K562 (cell line): ENCODE measurements around the gene RSPH9. TPM values are rescaled to one million over a fixed set of nuclear protein-coding genes. Genes with fewer than 3 reads are reported as not detected.

Source experiments
- ATF4 ChIP-seq: fragments of 450-650 bp; formaldehyde crosslinking; IDR thresholded peaks from 2 replicates; pipeline ENCODE4 v1.4.0; 2022; ENCODE audit warnings: mild to moderate bottlenecking, moderate library complexity
- BCLAF1 ChIP-seq, 2 experiments: fragments of 450-650 bp in 1 of 2; IDR thresholded peaks; 2 replicates each; pipeline ENCODE4 v1.6.1; 2011 to 2017; ENCODE audit warnings: low read depth in 2 of 2, antibody characterized with exemption in 1 of 2, borderline replicate concordance in 1 of 2, low read length in 1 of 2, mild to moderate bottlenecking in 1 of 2, mixed read lengths in 1 of 2; ENCODE audit not compliant: control insufficient read depth in 1 of 2
- EGR1 ChIP-seq: fragments of 450-650 bp; conservative IDR thresholded peaks from 2 replicates; pipeline ENCODE4 v1.6.1; 2017; ENCODE audit warnings: mild to moderate bottlenecking
- ERF ChIP-seq: fragments of 450-650 bp; formaldehyde crosslinking; IDR thresholded peaks from 2 replicates; pipeline ENCODE4 v1.4.0; 2020; ENCODE audit warnings: mild to moderate bottlenecking, mixed read lengths
- NONO ChIP-seq, 2 experiments: fragments of 200-400 bp in 1 of 2; fragments of 450-650 bp in 1 of 2; formaldehyde crosslinking in 1 of 2; IDR thresholded peaks; 2 replicates each; pipeline ENCODE4 v1.6.1; 2017; ENCODE audit warnings: low read depth in 2 of 2, mild to moderate bottlenecking in 2 of 2, moderate library complexity in 2 of 2, low read length in 1 of 2
- RFX5 ChIP-seq: IDR thresholded peaks from 2 replicates; pipeline ENCODE4 v1.6.1; 2011; ENCODE audit warnings: low read depth, mild to moderate bottlenecking, improper control_type of control experiment, low read length
- TSHZ1 ChIP-seq: fragments of 250-450 bp; sonication (Bioruptor Pico); IDR thresholded peaks from 2 replicates; pipeline ENCODE4 v1.4.0; 2020; ENCODE audit warnings: mild to moderate bottlenecking, moderate library complexity
- VEZF1 ChIP-seq: fragments of 200-800 bp; sonication (Bioruptor generic); IDR thresholded peaks from 2 replicates; pipeline ENCODE4 v1.6.1; 2017; ENCODE audit warnings: missing genetic modification characterization, missing compliant biosample characterization
- ZNF143 ChIP-seq: sonication (generic); formaldehyde crosslinking; IDR thresholded peaks from 2 replicates; pipeline ENCODE4 v1.9.0; 2022; ENCODE audit warnings: mild to moderate bottlenecking, missing genetic modification reagents
- ZNF175 ChIP-seq: fragments of 200-800 bp; sonication (Bioruptor generic); IDR thresholded peaks from 2 replicates; pipeline ENCODE4 v1.6.1; 2016; ENCODE audit warnings: low read depth, mild to moderate bottlenecking, missing genetic modification characterization, missing compliant biosample characterization
- ZNF639 ChIP-seq, 2 experiments: fragments of 200-800 bp in 1 of 2; sonication (Bioruptor generic) in 1 of 2; sonication (generic) in 1 of 2; formaldehyde crosslinking in 1 of 2; IDR thresholded peaks in 1 of 2; conservative IDR thresholded peaks in 1 of 2; 2 replicates each; pipeline versions ENCODE4 v1.5.0 to v1.6.1; 2016 to 2020; ENCODE audit warnings: missing compliant biosample characterization in 1 of 2, missing genetic modification characterization in 1 of 2, missing genetic modification reagents in 1 of 2
- ZNF740 ChIP-seq, 3 experiments: fragments of 200-800 bp in 1 of 3; sonication (Bioruptor generic) in 1 of 3; sonication (generic) in 1 of 3; formaldehyde crosslinking in 1 of 3; IDR thresholded peaks; 2 replicates each; pipeline versions ENCODE4 v1.6.1 to v1.8.0; 2016 to 2022; ENCODE audit warnings: mild to moderate bottlenecking in 2 of 3, missing compliant biosample characterization in 2 of 3, missing genetic modification characterization in 2 of 3, missing genetic modification reagents in 1 of 3
- polyA plus RNA-seq, 8 experiments: library from polyadenylated mRNA; depleted of rRNA in 4 of 8; stranded (reverse) in 5 of 8; unstranded in 3 of 8; fragments of >200 nt; fragmentation: Nextera tagmentation in 2 of 8; fragmentation: Illumina TruSeq in 1 of 8; extraction: Ambion mirVana in 2 of 8; extraction: Trizol in 1 of 8; gene quantifications; 2 replicates each; pipeline versions ENCODE4 v1.2.1 to v1.2.3, GENCODE V29; 2011 to 2014; ENCODE audit warnings: inconsistent platforms in 1 of 8, missing spikeins in 1 of 8
- total RNA-seq, 7 experiments: library from RNA; depleted of rRNA in 6 of 7; stranded (reverse); fragments of >200 nt in 6 of 7; fragmentation: Illumina TruSeq in 2 of 7; extraction: Trizol in 2 of 7; gene quantifications; 2 replicates each; pipeline versions ENCODE4 v1.2.1 to v1.2.3, GENCODE V29; 2011 to 2021; ENCODE audit warnings: low replicate concordance in 1 of 7

Gene RSPH9
- total and polyA plus RNA-seq, 9 of the 15 experiments (the other 6 are each of a cell fraction or from before 2014, with no cell fraction given), result 0.05 to 0.60 (median 0.39) TPM; not detected in 6

- TF ChIP-seq ZNF639 (CRISPR knock-in tag; conservative IDR thresholded peaks at IDR 0.05 in 1 of 2, IDR thresholded peaks at IDR 0.05 in 1 of 2), result no peak
- TF ChIP-seq ZNF143 (CRISPR knock-in tag), result no peak
- peak; percentile 63 for TF ChIP-seq EGR1
- TF ChIP-seq ZNF175 (CRISPR knock-in tag), result 0 out of 2 replicates have a peak, but pooled peaks have one; percentile 3
- peak; percentile 62; the same call in 1 of the 2 replicates for TF ChIP-seq VEZF1 (CRISPR knock-in tag)
- no peak for TF ChIP-seq RFX5
- TF ChIP-seq ERF (CRISPR knock-in tag), result no peak
- TF ChIP-seq ZNF740 (CRISPR knock-in tag; IDR thresholded peaks at IDR 0.05), result no peak
- TF ChIP-seq ZNF740 (tag; IDR thresholded peaks at IDR 0.05), result no peak
- TF ChIP-seq NONO (IDR thresholded peaks at IDR 0.05; ENCODE audit: low read depth in 2 of 2, low read length in 1 of 2), result no peak
- no peak for TF ChIP-seq BCLAF1 (IDR thresholded peaks at IDR 0.05; ENCODE audit: borderline replicate concordance in 1 of 2, control insufficient read depth in 1 of 2, low read depth in 2 of 2, low read length in 1 of 2)
- TF ChIP-seq TSHZ1, result no peak
- TF ChIP-seq ATF4 (CRISPR knock-in tag), result no peak
Observed at GRCh38 chr6:43708860-43709653, 64.2 kb downstream of the RSPH9 start (continued).
